Measurements from ENCODE around the gene SLC13A5.
"Not testable (repeated sequence)": the region's sequence is repeated elsewhere in the genome, so short reads cannot be mapped to it uniquely, and the experiment has no call there.

Gene SLC13A5

DNA sequence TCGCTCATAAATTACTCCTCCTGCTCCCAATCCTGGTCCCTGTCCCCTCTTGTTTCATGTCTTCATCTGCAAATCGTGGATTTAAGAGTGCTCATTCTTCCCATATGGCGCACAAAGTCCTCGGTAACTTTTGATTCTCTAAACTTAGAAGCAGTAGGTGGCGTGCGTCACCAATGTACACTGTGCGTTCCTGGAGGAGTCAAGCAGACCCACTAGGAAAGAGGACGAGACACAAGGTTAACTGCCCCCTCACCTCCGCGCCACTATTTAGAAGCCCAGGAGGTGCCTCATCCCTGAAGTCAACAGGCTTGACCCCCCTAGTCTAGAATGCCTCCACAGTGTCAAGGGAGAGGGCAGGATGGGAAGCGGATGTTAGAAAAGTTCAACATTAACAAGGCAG lies 2.9 kb downstream of the SLC13A5 start:
- no peak for DNase-seq

DNA sequence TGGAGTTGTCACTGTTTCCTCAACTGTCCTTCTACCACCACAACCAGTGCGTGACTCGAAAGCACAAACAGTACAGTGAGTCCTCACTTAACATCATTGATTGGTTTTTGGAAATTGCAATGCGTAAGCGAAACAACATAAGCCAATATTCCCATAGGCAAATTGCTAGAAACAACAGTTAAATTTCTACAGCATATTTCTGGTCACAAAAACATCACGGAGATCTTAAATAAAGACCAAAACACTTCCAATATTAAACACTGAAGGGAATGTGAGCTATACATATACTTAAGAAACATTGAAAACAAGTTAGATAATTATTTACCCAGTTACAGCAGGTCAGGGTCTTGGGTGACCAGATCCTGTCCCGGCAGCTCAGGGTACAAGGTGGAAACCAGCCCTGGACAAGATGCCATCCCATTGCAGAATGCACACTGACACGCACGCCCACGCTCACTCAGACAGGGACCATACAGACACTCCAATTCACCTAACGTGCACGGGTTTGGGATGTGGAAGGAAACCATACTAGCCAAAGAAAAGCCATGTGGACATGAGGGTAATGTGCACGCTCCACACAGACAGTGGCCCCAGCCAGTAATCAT lies 4.7 kb downstream of the SLC13A5 start:
- DNase-seq, result no peak

DNA sequence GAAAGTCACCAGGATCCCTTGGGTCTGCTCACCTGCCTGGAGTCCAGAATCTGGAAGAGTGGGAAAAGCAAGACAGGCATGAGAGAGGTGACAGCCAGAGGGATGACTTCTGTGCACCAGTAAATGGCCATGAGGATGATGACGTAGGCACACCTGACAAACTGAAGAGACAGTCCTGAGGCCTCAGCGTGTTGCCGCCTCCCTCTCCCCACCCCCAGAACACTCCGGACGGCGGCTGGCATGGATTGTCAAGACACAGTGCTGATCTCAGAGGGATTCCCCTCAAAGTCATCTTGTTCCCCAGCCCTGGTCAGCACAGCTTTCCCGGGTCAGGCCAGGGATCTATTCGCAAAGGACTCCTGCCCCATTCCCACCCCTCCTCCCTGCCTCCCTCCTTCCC lies 6.2 kb downstream of the SLC13A5 start:
- no peak for DNase-seq

DNA sequence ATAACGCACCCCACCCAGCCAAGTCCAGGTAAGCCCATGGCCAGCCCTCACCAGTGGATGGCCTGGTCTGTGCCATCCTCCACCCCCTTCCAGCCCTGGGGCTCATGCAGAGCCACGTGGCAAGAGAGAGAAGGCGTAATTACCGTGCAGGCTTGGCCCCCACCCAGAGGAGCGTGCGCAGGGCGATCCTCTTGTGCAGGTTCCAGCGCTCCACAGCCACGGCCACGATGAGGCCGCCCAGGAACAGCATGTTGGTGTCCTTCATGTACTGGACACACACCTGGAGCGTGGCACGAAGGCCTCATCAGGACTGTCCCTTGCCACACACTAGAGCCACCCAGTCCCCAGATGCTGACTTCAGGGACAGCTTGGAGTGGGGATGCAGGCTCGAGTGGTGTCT lies 6.7 kb downstream of the SLC13A5 start:
- DNase-seq, result no peak

DNA sequence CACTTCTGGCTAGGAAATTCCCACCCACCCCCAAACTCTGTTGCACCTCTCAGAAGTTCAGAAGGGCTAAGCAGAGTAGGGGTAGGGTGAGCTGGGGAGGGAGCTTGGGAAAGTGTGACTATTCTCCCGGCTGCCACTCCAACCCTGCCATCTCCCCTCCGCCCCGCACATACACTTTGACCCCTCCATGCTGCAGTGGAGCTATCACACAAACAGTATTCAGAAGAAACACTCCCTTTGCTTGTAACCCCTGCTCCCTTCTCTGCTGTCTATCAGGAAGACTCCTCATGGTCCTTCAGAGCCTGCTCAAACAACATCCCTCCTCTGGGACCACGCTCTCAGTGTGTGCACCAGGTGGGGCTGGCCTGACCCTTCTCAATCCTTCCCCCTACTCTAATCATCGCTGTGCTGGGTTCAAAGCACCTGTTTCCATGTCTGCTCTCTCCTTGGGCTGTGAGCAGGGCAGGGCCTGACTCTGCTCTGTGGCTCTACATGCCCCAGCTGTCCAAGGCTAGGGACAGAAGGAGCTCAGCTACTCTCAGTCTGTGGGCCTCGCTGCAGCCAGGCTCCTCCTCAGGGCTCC lies 8.6 kb downstream of the SLC13A5 start:
- no peak for DNase-seq

DNA sequence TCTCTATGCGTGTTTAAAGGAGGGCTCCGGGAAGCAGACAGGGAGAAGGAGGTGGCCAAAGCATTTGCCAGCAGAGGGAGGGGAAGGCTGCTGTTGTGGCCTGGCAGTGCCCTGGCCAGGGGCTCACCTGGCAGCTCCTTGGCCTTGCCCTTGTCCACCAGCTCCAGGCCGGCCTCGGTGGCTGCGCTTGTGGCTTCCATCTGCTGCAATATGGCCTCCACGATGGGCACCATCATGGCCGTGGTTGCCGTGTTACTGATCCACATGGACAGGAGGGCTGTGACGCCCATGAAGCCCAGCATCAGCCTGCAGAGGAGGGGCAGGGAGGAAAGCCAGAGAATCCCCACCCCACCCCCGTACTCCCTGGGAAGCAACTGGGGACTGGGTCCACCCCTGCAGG lies 9.4 kb downstream of the SLC13A5 start:
- DNase-seq, result no peak

DNA sequence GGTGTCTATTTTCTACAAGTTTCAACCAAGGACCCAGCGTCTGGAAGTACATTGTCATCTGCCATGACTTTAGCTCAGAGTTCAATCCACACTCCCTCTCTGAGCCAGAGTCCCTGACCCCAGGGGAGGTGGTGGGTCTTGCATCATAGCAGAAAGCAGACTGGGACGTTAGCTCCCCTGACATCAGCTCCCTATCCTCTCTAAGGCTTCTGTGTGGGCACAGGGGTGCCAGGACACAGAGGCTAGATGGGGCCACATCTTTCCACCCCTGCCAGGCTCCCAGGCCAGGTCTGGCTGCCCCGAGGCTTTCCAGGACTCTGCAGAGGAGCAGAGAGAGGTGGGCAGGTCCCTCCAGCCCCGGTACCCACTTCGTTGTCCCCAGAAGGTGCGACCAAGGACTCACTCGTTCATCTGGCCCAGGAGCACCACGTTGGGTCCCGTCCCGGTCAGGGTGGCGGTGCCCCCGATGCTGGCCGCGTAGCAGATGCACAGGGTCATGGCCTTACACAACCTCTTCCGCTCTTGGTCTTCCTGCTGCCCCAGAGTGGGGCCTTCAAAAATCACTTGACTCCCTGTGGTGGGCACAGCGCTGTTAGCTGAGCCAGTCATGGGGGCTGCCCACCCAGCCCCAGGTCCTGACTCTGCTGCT lies 10.5 kb downstream of the SLC13A5 start:
- no peak for DNase-seq

DNA sequence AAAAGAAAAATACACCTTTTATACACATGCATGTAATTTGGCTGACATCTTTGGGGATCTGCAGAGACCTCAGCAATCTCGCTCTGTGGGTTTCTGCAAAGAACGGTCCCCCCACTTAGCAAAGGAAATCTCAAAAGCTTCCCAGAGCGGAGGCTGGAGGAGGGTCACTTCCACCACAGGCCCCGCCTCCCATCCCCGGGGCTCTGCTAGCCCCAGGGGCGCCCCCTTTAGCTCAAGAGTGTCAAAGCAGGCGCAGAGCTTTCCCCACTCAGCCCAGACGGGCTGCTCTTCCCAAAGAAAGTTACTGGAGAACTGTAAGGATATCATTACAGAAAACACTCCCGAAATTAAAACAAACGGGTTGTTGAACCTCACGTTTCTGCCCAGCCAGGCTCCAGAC lies 11.4 kb downstream of the SLC13A5 start:
- peak; percentile 14 for DNase-seq

DNA sequence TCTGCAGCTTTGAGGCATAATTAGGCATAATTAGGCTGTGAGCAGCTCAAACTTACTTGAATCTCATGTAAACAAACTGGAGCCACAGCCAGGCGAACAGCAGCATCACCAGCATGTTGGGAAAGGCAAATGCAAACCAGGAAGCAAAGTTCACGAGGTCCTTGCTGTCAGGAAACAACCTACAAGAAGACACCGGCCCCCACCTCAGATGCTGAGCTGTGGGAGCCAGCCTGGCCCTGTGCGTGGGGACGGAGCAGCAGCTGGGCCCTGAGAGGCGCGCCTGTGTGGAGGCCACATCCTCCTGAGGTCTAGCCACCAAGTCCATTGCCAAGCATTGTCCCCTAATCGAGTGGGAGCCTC lies 12.2 kb downstream of the SLC13A5 start:
- DNase-seq, result no peak

DNA sequence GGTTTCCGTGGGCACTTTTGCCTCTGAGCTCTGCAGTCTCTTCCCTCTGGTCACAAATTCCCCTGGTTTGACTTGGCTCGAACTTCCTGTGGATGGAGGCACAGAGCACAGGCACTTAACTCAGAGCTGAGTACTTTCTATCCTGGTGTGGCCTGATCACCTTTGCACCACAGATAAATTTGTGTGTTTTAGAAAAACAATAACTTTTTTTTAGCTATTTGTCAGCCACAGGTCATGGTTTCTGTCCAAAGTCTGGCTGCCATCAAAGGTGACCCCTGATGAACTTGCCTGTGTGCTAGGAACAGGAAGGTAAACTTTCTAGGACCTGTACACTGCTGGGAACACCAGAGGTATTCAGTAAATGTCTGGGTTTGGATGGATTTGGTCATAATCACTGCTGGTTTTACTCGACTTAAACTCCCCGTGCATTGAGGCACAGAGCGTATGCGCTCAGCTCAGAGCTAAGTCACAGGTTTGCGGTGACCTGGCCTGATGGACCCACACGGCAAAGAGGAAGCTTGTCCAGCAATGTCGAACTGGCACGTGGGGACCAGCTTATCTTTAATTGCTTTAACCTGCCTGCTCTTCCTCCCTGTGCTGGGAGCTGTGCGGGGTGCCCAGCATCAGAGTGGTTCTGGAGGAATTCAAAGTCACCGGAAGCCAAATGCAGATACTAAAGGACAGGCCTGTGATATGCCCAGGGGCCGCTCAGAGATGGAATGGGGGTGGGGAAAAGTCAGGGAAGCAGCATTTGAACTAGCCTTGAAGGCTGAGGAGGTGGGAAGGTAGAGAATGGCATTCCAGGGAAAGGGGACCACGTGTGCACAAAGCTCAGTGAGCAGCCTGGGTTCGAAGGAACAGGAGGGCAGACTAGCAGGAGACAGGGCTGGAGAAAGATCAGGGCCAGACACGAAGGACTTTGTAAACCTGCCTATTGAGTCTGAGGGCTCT lies 12.9 kb downstream of the SLC13A5 start:
- DNase-seq, result no peak

DNA sequence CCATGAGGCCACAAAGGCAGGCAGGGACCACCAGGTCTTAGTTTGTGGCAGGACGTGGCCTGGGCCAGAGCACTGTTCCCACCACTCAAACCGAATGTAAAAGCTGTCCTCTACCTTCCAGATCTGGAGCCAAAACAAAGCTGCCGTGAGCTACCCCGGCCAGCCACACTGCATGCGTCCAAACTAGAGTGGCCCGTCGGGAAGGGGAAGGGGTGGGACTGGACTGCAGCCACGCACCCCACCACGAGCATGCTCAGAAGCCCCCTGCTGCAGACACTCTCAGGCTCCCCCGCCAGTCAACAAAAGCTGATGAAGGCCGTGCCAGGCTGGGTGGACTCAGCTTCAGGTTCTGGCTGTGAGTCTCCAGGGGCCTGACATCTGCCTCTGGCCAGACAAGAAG lies 15.2 kb downstream of the SLC13A5 start:
- no peak for DNase-seq

DNA sequence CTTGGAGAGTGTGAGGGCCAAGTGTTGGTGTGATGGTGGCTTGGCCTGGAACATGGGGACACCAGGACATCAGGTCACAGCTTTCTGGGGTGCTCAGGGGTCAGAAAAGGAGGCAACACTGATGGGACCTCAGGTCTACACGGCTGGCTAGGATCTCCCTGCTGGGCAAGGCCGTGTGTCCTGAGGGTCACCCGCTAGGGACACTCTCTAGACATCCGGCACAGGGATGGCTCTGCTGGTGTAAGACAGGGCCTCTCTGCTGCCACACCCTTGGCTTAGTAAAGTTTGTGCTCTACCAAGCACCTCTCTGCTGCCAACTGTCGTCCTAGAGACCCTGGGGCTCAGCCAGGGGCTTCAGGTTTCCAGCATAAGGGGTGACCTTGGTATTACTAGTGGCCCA lies 16.3 kb downstream of the SLC13A5 start:
- no peak for DNase-seq

DNA sequence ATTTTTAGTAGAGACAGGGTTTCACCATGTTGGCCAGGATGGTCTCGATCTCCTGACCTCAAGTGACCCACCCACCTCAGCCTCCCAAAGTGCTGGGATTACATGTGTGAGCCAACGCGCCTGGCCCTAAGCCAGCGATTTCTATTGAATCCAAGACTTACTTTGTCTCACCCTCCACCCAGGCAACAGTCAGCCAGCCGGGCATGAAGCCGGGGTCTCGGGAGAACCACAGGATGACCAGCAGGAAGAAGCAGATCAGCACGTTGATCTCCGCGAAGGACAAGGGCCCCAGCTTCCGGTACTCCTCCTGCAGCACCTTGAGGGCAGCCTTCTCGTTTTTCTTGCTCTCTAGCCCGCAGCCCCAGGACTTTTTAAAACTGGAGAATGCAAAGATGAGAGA lies 17.6 kb downstream of the SLC13A5 start:
- DNase-seq, result no peak

DNA sequence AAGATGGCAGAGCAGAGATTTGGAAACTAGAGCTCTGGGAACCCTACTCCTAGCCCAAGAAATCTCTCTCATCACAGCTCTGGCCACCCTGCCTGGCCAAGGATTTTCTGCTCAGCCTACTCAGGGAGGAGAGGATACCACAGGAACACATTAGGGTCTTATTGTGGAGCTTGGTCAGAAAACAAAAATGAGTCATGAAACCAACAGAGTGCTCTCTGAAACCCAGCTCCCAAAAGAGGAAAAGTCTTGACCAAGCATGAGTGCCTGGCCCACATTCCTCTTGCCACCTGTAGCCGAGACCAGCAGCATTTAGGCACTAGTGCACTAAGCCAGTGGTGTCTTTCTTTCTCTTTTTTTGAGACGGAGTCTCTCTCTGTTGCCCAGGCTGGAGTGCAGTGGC lies 18.1 kb downstream of the SLC13A5 start:
- DNase-seq, result no peak

DNA sequence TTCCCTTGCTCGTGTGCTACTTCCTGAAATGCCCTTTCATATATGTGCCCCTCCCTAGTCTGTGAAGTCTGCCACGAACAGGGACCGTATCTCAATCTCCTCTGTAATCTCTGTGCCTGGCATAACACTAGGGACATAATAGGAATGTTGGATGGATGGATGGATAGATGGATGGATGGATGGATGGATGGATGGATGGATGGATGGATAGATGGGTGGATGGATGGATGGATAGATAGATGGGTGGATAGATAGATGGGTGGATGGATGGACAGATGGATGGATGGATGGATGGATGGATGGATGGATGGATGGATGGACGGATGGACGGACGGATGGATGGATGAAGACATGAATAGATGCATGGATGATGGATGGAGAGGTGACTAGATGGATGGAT lies 21.2 kb downstream of the SLC13A5 start:
- not testable (repeated sequence) for DNase-seq

DNA sequence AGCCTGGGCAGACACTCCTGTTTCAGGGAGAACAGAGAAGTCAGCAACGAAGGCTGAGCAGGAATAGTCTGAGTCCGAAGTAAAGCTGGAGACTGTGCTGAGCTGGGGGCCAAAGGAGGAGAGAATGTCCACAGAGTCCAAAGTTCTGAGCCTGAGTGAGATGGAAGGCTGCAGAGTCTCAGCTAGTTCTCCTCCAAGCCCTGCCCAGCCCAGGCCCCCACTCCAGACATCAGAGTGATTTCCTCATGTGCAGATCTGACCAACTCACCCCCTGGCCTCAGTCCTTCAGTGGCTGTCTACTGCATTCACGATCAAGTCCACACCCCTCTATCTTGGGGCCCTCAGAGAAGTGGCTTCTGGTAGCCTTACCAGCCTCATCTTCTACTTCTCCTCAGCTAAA lies 21.6 kb downstream of the SLC13A5 start:
- DNase-seq, result no peak

DNA sequence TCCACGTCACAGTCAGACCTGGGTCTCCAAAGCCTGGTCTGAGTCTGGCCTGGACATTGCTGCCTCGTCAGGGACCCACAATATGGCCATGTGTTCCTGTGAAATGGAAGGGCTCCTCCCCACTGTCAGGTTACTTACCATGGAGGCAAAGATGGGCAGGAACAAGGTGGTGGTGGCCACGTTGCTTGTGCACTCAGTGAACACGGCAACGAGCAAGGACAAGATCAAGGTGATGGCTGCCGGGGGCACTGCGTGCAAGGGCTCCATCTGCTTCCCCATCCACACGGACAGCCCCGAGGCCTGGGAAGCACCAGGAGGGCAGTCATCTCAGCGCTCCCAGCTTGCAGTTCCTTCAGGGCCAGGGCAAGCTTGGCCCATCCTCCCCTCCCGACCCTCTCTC lies 22.5 kb downstream of the SLC13A5 start:
- no peak for DNase-seq

DNA sequence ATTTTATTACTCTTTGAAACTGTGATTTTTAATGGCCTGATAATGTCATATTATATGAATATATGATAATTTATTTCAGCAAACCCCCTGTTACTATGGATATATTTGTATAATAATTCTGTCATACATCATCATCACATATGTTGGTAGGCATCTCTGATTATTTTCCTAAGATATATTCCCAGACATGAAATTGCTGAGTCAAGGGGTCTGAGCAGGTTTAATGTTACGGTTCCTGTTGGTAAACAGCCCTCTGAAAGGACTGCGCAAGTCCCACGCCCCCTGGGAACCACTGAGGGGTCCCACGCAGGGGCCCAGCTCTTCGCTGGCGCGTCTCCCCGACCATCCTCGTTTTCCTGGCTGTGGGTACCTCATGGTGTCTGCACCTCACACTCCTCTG lies 24.2 kb downstream of the SLC13A5 start:
- no peak for DNase-seq

DNA sequence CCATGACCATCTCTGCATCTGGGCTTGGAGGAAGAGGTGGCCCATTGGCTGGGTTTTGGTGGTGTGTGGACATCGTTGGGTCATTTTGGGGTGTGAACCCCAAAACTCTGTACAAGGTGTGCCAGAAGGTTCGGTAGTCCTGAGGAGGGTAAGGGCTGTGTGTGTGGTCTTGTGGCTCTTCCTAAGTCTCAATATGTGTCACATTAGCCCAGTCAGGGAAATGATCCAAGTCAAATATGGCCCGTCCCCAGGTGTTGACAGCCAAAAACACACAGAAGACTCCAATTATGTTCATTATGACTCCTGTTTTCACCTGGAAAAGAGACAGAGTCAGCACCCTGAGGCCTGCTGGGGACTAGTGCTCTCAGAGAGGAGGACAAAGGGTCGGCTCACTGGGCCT lies 27.1 kb downstream of the SLC13A5 start:
- no peak for DNase-seq

DNA sequence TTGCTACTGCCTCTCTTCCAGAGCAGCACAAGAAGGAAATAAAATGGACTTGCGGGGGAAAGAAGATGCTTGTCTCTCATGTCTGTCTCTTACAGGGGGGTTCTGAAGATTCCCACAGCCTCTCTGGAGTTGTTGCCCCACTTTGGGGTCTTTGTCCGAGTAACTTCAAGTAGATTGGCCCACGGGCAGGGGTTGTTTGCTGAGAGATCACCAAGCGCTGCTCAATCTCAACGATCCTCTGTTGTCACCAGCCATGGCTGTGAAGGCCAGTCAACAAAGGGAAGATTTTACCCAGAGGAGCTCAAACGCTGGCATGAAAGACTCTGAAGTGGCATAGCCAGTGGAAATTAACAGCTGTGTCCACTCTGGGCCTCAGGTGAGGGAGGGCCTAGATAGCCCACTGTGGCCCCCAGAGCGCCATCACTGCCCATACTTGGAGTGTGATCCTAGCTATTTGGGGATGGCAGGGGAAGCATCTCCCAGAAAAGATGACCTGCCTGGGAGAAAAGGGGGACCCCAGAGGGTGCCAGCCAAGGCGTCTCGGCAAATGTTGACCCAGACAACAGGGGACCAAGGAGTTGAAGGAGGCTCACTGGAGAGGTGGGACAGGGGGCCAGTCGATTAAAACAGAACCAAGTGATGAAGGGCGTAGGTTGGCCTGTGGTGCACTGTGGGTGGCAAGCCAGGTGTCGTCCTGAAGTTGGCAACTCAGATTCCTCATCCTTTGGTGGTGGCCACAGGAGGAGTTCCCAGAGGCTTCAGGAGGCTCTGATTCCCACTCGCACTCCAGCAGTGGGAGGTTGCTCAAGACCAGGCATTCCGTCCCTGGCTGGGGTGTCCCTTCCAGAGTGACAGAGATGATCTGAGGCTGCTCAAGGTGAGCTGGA lies 28.0 kb downstream of the SLC13A5 start:
- no peak for DNase-seq

DNA sequence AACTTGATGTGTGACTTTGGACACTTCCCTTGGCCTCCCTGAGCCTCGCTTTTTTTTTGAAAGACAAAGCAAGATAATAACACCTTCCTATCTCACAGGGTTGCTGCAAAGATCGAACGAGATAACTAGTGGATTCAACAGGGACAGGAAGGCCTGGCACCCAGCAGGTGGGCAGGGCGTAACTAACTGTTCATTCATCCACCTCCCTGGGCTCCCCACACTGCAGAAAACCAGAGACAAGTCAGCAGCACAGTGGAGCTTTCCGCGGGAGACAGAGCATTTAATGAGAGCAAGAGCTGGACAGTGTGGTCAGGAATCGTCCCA lies 28.7 kb downstream of the SLC13A5 start:
- DNase-seq, result no peak

DNA sequence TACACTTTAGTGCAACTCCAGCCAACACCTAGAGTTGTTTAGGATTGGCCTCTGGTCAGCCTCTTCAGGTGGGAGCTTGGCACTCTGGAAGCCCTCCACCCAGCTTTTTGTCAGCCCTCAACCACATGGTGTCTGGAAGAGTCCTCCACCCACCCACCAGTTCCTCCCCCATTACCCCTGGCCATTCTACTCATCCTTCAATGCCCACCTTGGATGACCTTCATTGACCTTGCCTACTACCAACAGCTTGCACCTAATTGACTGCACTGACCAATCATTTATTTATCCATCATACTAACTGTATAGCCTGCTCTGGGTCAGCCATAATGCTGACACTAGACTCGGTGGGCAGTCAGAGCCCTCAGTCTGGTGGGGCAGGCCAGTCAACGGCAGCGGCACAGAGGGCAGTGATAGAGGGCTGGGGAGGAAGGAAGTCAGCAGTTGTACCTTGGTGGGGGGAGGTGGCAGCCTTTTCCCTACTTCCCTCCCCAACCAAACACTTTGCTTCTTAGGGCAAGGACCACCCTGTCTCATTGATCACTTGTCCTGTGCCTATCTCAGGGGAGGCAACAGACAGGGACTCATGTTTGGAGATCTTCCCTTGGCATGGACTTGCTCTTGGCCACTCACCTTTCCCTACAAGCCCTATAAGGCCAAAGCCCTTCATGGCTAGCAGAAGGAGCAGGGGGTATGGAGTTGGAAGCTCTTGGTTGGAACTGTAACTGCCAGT lies 29.3 kb downstream of the SLC13A5 start:
- no peak for DNase-seq
